Endothelial cell of umbilical vein (primary cell): Measurements from ENCODE around the gene CDH7. TPM values are rescaled to one million over a fixed set of nuclear protein-coding genes. Genes with fewer than 3 reads are reported as not detected.

Experiments
- BruUV-seq: library from RNA; stranded (reverse); fragments of 400-500 nt; replicated peaks from 2 replicates; lab custom pipeline; 2021; lab: Mats Ljungman, UMichigan
- CTCF ChIA-PET: fragments of 300-600, 350-600 bp; sonication (Branson Sonifier 250); formaldehyde crosslinking; loops from one replicate; lab custom pipeline; 2021; ENCODE audit warnings: antibody characterized with exemption, inconsistent platforms; lab: Charles Lee
- POLR2A ChIA-PET: fragments of 300-600, 350-600 bp; sonication (Branson Sonifier 250); formaldehyde crosslinking; loops from one replicate; lab custom pipeline; 2021; ENCODE audit warnings: antibody characterized with exemption, inconsistent platforms; lab: Charles Lee
- DNase-seq: peaks from one replicate; pipeline ENCODE4 v3.0.0-alpha.2; 2011; ENCODE audit warnings: low read depth, low spot score
- FAIRE-seq: peaks from 2 replicates; lab custom pipeline; 2011; peaks lifted over from hg19 to GRCh38; lab: Jason Lieb, UNC
- H2AFZ ChIP-seq: 2 replicates; pipeline ENCODE4 v1.6.0; 2012; ENCODE audit warnings: low read depth, low read length, control low read depth, inconsistent platforms
- H3K27ac ChIP-seq: 2 replicates; pipeline ENCODE4 v1.5.1; 2011; ENCODE audit warnings: low read depth, mild to moderate bottlenecking, control low read depth, low read length, moderate library complexity; ENCODE audit not compliant: insufficient read depth
- H3K27me3 ChIP-seq, 2 experiments: 2 replicates each; pipeline versions ENCODE4 v1.6.0 to v1.6.1; 2011; ENCODE audit warnings: low read length in 2 of 2, mixed read lengths in 1 of 2; ENCODE audit not compliant: control insufficient read depth in 2 of 2, insufficient read depth in 2 of 2
- H3K36me3 ChIP-seq, 2 experiments: 2 replicates in 1 of 2; 3 replicates in 1 of 2; pipeline ENCODE4 v1.5.1; 2011; ENCODE audit warnings: low read length in 2 of 2, mild to moderate bottlenecking in 1 of 2, moderate library complexity in 1 of 2; ENCODE audit not compliant: control insufficient read depth in 2 of 2, insufficient read depth in 2 of 2; ENCODE audit errors: extremely low read depth in 1 of 2
- H3K4me1 ChIP-seq: 3 replicates; pipeline ENCODE4 v1.5.1; 2011; ENCODE audit warnings: mild to moderate bottlenecking, low read length; ENCODE audit not compliant: control insufficient read depth, insufficient read depth; ENCODE audit errors: extremely low read depth
- H3K4me2 ChIP-seq: 2 replicates; pipeline ENCODE4 v1.6.1; 2011; ENCODE audit warnings: low read length, control low read depth, mixed read lengths; ENCODE audit not compliant: insufficient read depth
- H3K4me3 ChIP-seq, 3 experiments: fragments of 200-600 bp in 1 of 3; sonication (generic), shearing (Covaris generic) in 1 of 3; replicated peaks in 1 of 3; 2 replicates each; pipeline ENCODE4 v1.5.1; 2011 to 2016; ENCODE audit warnings: control low read depth in 3 of 3, low read length in 3 of 3, mild to moderate bottlenecking in 2 of 3, inconsistent platforms in 1 of 3, low read depth in 1 of 3, moderate library complexity in 1 of 3; ENCODE audit not compliant: insufficient read depth in 1 of 3
- H3K79me2 ChIP-seq: 2 replicates; pipeline ENCODE4 v1.6.0; 2012; ENCODE audit warnings: low read length, inconsistent platforms; ENCODE audit not compliant: control insufficient read depth, insufficient read depth
- H3K9ac ChIP-seq: replicated peaks from 2 replicates; pipeline ENCODE3; 2011; ENCODE audit warnings: low read length, control low read depth; ENCODE audit not compliant: insufficient read depth; ENCODE audit errors: extremely low read depth
- H3K9me1 ChIP-seq: replicated peaks from 3 replicates; pipeline ENCODE4 v1.6.0; 2011; ENCODE audit warnings: mild to moderate bottlenecking, low read length; ENCODE audit not compliant: control insufficient read depth, insufficient read depth; ENCODE audit errors: extremely low read depth
- H3K9me3 ChIP-seq: replicated peaks from 2 replicates; pipeline ENCODE4 v1.5.1; 2012; ENCODE audit warnings: low read length, inconsistent platforms; ENCODE audit not compliant: control insufficient read depth, insufficient read depth
- H4K20me1 ChIP-seq: replicated peaks from 2 replicates; pipeline ENCODE3; 2011; ENCODE audit warnings: mild to moderate bottlenecking, low read length; ENCODE audit not compliant: control insufficient read depth, insufficient read depth; ENCODE audit errors: extremely low read depth
- EZH2 ChIP-seq: IDR thresholded peaks from 2 replicates; pipeline ENCODE4 v1.6.1; 2012; ENCODE audit warnings: borderline replicate concordance, low read depth, mild to moderate bottlenecking, moderate library complexity, low read length, inconsistent platforms; ENCODE audit not compliant: severe bottlenecking
- FOS ChIP-seq: IDR thresholded peaks from 2 replicates; pipeline ENCODE4 v1.6.1; 2011; ENCODE audit warnings: mild to moderate bottlenecking, low read length, moderate library complexity, borderline replicate concordance; ENCODE audit not compliant: insufficient read depth
- GATA2 ChIP-seq: IDR thresholded peaks from 2 replicates; pipeline ENCODE4 v1.7.0; 2011; ENCODE audit warnings: low read depth, mild to moderate bottlenecking, moderate library complexity, mixed read lengths, low read length; ENCODE audit not compliant: insufficient read length, insufficient read depth
- JUN ChIP-seq: IDR thresholded peaks from 2 replicates; pipeline ENCODE4 v1.6.1; 2011; ENCODE audit warnings: borderline replicate concordance, low read depth; ENCODE audit not compliant: insufficient read length, insufficient read depth
- MYC ChIP-seq: IDR thresholded peaks from one replicate; pipeline ENCODE4 v1.6.1; 2011; ENCODE audit warnings: mild to moderate bottlenecking, low read depth, low read length
- POLR2A ChIP-seq: IDR thresholded peaks from 2 replicates; pipeline ENCODE4 v1.6.1; 2012; ENCODE audit warnings: low read depth, mild to moderate bottlenecking, control low read depth, low read length
- POLR2AphosphoS5 ChIP-seq: IDR thresholded peaks from 2 replicates; pipeline ENCODE4 v1.6.1; 2012; ENCODE audit warnings: low read depth, mild to moderate bottlenecking, control low read depth, low read length, moderate library complexity; ENCODE audit not compliant: insufficient read depth
- dilution Hi-C: fragments of 300-500 bp; cut with MboI; formaldehyde crosslinking; loops from one replicate; pipeline ENCODE4 v1.15.0; 2019; ENCODE audit warnings: low sequenced_read_pairs; ENCODE audit not compliant: extremely low pct_ligation_motif_present
- intact Hi-C: fragments of 100-400 bp; cut with micrococcal nuclease; formaldehyde crosslinking; loops from one replicate; pipeline ENCODE4 v1.10.0; 2022
- polyA plus RNA-seq, 4 experiments: library from polyadenylated mRNA; depleted of rRNA in 3 of 4; stranded (reverse) in 3 of 4; unstranded in 1 of 4; fragments of >200 nt; gene quantifications; 2 replicates each; pipeline versions ENCODE4 v1.2.1 to v1.2.3, GENCODE V29; 2011 to 2012; ENCODE audit warnings: missing spikeins in 1 of 4
- total RNA-seq: library from RNA; stranded (reverse); gene quantifications from 2 replicates; pipeline ENCODE4 v1.2.3, GENCODE V29; 2021
- TF ChIP-seq, protein P1 (sequence below), 2 donors: IDR thresholded peaks; 1 replicate in 1 of 2; 2 replicates in 1 of 2; pipeline ENCODE4 v1.5.1; 2011; ENCODE audit warnings: low read length in 2 of 2, mild to moderate bottlenecking in 2 of 2, moderate library complexity in 2 of 2, control low read depth in 1 of 2, inconsistent platforms in 1 of 2, low read depth in 1 of 2; ENCODE audit not compliant: insufficient read depth in 1 of 2; ENCODE audit errors: extremely low read depth in 1 of 2
- TF ChIP-seq, protein P2 (sequence below): IDR thresholded peaks from 2 replicates; pipeline ENCODE4 v1.6.1; 2011; ENCODE audit not compliant: insufficient read depth, insufficient read length

The CDH7 gene
- total and polyA plus RNA-seq, 2 donors (not counting 3 experiments of a cell fraction or from before 2014, with no cell fraction given): not detected

DNA sequence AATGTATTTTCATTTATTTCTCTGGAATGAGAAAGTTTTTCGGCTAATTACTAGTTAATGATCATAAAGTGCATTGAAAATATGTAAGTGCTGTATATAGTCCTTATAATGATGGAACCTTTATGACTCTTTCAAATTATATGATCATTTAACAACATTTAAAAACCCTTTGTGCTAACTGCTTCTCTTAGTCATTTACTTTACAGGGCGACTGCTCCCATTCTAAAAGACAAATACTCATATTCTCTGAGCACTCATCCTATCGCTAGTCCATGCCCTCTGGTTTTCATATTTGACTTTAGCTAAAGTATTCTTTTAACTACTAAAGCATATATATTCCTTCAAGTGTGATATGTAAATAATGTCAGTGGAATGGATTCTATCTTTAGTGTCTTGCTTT lies 168.2 kb downstream of the CDH7 start:
- no peak overlapping the region for H3K27ac ChIP-seq
- BruUV-seq: no TSS peak
- dilution Hi-C loops (no loop called here), intact Hi-C loops (no loop called here)
- H3K9me1 ChIP-seq: no peaks in the 10 kb centered on the region
- FAIRE-seq (no peak), DNase-seq (no peak)
- ChIA-PET POLR2A (no interaction called here), CTCF (no interaction called here)
- no peaks in the 10 kb centered on the region for H3K4me1 ChIP-seq
- TF ChIP-seq, protein P1, sequence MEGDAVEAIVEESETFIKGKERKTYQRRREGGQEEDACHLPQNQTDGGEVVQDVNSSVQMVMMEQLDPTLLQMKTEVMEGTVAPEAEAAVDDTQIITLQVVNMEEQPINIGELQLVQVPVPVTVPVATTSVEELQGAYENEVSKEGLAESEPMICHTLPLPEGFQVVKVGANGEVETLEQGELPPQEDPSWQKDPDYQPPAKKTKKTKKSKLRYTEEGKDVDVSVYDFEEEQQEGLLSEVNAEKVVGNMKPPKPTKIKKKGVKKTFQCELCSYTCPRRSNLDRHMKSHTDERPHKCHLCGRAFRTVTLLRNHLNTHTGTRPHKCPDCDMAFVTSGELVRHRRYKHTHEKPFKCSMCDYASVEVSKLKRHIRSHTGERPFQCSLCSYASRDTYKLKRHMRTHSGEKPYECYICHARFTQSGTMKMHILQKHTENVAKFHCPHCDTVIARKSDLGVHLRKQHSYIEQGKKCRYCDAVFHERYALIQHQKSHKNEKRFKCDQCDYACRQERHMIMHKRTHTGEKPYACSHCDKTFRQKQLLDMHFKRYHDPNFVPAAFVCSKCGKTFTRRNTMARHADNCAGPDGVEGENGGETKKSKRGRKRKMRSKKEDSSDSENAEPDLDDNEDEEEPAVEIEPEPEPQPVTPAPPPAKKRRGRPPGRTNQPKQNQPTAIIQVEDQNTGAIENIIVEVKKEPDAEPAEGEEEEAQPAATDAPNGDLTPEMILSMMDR (IDR thresholded peaks at IDR 0.05; ENCODE audit: extremely low read depth in 1 of 2, insufficient read depth in 1 of 2, low read depth in 1 of 2, low read length in 2 of 2): no peak
- TF ChIP-seq EZH2 (no peak), MYC (no peak), JUN (no peak), POLR2A (no peak), POLR2AphosphoS5 (no peak), GATA2 (no peak), FOS (no peak)
- TF ChIP-seq, protein P2, sequence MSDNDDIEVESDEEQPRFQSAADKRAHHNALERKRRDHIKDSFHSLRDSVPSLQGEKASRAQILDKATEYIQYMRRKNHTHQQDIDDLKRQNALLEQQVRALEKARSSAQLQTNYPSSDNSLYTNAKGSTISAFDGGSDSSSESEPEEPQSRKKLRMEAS: no peak
- H3K27me3 ChIP-seq: no peaks in the 10 kb centered on the region
- no peak overlapping the region for H2AFZ ChIP-seq
- H3K79me2 ChIP-seq: no peaks in the 10 kb centered on the region
- no peak overlapping the region for H3K4me3 ChIP-seq
- no peaks in the 10 kb centered on the region for H3K36me3 ChIP-seq
- H3K9me3 ChIP-seq: no peaks in the 10 kb centered on the region
- no peak overlapping the region for H3K9ac ChIP-seq
- H3K4me2 ChIP-seq: no peak overlapping the region
- no peaks in the 10 kb centered on the region for H4K20me1 ChIP-seq
